Measurements from ENCODE around the gene ARRDC2.

ARRDC2 gene

DNA sequence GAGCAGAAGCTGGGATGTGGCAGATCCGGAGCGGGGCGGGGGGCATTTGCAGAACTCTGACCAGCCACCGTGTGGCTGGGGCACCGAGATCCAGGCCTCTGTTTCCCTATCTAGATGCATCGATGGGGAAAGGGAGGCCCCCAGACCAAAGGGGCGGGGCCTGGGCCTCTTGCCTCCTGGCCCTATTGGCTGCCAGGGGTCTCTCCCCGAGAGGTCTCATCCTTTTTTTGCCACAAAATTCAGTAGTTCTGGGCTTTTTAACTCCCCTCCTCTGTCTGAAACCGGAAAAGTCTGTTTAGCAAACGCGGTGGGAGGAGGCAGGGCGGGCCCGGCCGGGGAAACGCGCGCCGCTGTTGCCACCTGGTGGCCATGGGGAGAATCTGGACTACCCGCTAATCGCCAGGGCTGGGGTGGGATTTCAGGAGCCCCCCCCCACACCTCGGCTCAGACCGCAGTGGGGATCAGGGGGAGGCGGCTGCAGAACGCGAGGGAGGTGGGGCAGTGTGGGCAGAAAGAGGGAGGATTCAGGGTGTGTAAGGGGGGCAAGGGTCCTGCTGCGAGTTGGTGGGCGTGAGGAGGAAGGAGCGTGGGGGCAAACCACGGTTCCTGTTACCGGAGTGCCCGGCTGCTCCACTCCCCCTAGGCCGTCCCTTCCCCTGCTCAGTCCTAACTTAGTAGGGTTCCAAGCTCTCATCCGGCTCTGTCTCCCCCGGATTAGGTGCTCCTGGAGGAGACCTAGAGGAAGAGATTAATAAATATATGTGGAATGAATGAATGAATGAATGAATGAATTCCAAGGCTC is 50.4 kb downstream of the ARRDC2 start:
- peak; percentile 41 for DNase-seq (ENCODE audit: low read depth)

DNA sequence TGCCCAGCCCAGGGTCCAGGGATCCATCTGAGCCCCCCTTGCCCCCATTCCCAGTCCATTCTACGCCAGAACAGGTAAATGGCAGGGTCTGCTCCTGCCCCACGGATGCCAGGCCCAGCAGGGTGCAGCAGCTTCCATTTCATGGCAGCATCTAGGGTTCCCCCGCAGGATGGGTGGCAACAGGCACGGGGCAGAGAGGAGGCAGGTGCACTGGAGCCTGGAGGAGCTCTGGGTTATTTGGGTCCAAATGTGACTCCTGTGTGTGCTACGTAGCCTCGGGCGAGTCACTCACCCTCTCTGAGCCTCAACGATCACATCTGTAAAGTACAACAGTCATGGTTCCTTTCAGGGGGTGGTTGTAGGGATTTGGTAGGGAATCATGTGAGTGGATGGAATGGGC is 51.3 kb downstream of the ARRDC2 start:
- no peak for DNase-seq (ENCODE audit: low read depth)

DNA sequence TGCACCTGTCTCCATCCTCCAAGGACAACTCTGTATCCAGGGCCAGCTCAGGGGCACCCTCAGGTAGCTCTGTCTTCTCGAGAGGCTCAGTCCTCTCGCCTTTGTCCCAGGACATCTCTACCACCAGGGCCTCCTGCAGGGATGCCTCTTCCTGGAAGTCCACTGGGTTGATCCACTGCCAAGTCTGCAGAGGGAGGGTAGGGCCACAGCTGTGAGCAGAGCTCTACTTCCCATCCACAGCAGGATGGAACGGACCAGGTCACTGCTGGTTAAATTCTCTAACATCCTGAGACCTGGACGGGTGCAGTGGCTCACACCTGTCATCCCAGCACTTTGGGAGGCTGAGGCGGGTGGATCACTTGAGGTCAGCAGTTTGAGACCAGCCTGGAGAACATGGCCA is 51.9 kb downstream of the ARRDC2 start:
- no peak for DNase-seq (ENCODE audit: low read depth)

DNA sequence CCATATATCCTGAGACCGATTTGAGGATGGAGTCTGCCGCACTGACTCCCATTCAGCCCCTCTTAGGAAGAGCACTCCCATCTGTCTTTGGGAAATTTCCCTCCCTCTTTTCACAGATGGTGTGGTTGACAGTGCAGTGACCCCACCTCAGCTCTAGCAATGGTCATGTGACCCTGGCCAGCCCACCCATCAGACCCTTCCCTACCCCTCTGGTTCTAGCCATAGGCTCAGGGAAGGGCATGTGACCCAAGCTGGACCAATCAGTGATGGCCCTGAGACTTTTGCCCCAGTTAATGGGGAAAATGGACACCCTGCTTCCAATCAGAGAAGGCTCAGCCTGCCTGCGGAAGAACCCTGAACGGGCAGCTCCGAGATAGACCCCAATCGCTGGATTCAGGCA is 52.5 kb downstream of the ARRDC2 start:
- DNase-seq (ENCODE audit: low read depth): no peak

DNA sequence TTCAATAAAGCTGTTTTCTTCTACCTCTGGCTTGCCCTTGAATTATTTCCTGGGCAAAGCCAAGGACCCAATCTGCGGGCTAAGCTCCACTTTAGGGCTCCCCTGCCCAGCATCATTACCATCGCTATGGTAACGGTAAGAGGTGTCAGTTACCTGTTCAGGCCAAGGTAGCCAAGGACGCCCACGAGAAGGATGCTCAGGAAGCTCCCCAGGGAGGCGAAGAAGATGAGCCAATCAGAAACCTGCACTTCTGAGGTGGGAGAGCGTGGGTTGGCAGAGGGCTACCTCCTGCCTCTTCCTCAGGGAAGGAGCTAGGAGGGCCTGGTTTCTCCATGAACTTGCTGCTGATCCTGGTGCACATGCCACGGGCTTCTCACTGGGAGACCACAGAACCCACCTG is 54.1 kb downstream of the ARRDC2 start:
- DNase-seq (ENCODE audit: low read depth): no peak

DNA sequence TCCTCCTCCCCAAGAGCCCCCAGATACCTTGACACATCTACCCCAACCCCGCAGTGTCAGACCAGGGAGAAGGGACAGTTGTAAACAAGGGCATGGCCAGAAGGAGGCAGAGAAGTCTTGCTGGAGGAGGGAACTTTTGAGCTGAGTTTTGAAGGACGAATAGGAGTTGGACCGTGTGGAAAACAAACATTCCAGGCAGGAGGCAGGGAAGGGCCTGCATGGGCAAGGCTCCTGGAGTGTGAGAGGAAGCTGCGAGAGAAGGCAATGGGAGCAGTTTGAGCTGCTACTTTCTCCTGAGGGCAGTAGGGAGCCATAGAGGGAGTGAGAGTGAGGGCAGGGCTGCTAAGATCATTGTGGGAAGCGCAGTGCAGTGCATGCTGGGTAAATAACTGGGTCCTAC is 55.5 kb downstream of the ARRDC2 start:
- DNase-seq (ENCODE audit: low read depth): no peak
